22Rv1 (cell line): ENCODE data around the gene PMVK.

Experiments
- ZFX ChIP-seq: fragments of 450-650 bp; IDR thresholded peaks from 2 replicates; pipeline ENCODE4 v1.6.1; 2017; ENCODE audit warnings: antibody characterized with exemption, borderline replicate concordance
- TF ChIP-seq, protein P1 (sequence below): fragments of 450-650 bp; IDR thresholded peaks from 2 replicates; pipeline ENCODE4 v1.5.1; 2017; ENCODE audit warnings: mild to moderate bottlenecking

DNA sequence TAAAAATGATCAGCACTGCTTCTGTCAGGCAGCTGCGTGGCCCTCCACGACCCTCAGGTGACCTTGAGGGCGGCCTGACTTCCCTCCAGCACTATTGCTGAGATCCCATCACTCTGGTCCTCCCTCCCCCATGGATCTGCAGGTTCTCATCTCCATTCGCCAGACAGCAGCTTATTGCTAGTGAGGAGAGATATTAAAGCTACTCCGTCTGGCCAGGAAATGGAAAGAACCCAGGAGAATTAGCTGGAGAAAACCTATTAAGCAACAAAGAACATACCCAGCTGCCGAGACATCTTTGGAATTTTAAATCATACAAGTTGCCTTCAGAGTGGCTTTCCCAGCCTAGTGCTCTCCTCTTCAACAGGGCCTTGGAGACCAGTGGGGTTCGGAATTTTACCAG, 40.7 kb downstream of the PMVK start:
- TF ChIP-seq, protein P1, sequence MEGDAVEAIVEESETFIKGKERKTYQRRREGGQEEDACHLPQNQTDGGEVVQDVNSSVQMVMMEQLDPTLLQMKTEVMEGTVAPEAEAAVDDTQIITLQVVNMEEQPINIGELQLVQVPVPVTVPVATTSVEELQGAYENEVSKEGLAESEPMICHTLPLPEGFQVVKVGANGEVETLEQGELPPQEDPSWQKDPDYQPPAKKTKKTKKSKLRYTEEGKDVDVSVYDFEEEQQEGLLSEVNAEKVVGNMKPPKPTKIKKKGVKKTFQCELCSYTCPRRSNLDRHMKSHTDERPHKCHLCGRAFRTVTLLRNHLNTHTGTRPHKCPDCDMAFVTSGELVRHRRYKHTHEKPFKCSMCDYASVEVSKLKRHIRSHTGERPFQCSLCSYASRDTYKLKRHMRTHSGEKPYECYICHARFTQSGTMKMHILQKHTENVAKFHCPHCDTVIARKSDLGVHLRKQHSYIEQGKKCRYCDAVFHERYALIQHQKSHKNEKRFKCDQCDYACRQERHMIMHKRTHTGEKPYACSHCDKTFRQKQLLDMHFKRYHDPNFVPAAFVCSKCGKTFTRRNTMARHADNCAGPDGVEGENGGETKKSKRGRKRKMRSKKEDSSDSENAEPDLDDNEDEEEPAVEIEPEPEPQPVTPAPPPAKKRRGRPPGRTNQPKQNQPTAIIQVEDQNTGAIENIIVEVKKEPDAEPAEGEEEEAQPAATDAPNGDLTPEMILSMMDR, result no peak
- TF ChIP-seq ZFX, result no peak
